ENCODE data around the gene ABCB9.
"Not testable (repeated sequence)": the region's sequence is repeated elsewhere in the genome, so short reads cannot be mapped to it uniquely, and the experiment has no call there.

The ABCB9 gene

DNA sequence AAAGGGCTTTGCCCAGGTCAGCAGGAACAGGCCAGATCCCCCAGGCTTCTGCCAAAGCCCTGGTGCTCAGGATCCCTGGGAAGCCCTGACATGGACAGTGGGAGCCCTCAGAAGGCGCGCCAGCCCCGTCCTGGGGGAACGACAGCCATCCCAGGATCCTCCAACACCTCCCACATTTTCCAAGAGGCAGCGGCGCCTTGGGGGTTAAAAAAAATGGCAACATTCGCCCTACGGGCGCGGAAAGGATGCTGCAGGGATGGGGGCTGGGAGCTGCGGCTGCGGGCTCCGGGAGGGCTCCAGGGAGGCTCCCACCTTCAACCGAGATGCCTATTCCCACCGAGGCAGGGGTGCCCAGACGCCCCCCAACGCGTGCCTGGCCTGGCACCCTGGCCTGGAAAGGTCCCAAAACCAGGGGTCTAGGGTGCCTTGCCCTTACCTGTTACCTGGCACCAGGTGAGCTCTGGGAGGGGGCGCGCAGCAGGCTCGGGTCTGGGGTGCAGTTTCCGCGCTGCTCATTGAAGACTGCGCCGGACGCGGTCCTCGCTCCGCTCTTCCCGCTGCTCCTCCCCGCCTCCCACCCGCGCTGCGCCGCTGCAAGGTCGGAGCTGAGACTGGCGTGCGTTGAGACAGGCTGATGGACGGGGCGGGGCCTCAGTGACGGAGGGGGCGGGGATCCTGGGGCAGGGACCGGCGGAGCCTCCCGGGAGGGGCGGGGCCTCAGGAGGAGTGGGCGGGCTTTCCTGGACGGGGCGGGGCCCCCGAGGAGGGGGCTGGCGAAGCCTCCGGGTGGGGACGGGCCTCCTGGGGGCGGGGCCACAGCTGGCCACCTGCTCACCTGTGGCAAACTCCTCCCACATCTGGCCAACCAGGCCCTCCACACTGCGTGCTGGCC lies at the start of gene ABCB9:
Gene ABCB9, minus strand, starts transcription at position 613 of the 892 bp plus-strand sequence. CDS start 6,228 bp downstream, outside the sequence.
- DNase-seq (ENCODE audit: low read depth) = peak; percentile 95

DNA sequence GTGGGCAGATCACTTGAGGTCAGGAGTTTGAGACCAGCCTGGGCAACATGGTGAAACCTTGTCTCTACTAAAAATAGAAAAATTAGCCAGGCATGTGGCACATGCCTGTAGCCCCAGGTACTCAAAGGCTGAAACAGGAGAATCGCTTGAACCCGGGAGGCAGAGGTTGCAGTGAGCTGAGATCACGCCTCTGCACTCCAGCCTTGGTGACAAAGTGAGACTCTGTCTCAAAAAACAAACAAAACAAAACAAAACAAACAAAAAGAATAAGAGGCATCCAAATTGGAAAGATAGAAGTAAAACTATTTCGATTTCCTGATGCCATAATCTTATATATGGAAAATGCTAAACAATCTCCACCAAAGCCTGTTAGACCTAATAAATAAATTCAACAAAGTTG lies 48.2 kb upstream of the ABCB9 start:
- not testable (repeated sequence) for DNase-seq (ENCODE audit: low read depth)

GRCh38 chr12:123013185-123014095 lies 47.2 kb upstream of the ABCB9 start:
- no peak for DNase-seq (ENCODE audit: low read depth)

DNA sequence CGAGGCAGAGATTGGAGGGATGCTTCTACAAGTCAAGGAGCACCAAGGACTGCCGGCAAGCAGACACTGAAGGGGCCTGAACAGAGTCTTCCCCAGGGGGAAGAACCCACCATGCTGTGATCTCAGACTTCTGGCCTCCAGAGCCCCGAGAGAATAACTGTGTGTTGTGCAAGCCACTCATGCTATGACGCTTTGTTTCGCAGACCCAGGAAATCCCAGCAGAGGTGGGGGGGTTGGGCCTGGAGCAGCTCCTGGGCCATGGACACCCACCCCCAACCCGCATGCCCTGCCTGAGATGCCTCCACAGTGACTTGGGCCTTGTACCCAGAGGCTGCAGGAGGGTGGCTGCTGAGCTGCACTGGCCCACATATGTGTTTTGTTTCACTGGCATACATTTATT lies 45.4 kb upstream of the ABCB9 start:
- no peak for DNase-seq (ENCODE audit: low read depth)

DNA sequence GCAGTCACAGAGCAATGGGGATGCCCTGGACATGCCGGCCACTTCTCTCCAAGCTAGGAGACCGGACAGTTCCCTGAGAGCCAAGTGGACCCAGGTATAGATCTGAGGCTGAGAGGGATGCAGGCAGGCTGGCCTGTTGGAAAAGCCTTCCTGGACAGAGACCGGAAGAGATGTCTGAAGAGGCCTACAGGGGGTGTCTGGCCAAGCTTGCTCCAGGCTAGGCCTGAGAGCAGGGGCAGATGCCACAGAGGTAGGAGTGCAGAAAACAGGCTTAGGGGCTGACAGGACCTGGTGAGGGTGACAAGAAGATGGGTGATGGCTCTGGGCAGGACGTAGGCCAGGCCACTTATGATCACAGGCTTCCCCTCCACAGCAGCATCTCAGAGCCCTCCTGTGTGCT lies 44.4 kb upstream of the ABCB9 start:
- no peak for DNase-seq (ENCODE audit: low read depth)

DNA sequence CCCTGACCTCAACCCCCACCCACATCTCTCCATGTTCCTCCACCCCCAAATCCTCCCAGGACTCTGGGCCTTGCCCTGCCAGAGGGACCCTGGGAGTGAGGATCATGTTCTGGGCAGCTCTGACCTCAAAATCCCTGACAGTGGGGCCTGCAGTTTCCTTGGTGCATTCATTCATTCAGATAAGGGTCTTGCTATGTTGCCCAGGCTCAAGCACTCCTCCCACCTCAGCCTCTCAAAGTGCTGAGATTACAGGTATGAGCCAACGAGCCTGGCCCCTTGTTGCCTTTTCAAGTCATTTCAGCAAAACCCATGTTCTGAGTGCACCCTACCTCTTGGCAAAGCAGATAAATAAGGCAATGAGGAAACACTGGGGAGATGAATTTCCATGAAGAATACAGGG lies 43.8 kb upstream of the ABCB9 start:
- DNase-seq (ENCODE audit: low read depth) = no peak

DNA sequence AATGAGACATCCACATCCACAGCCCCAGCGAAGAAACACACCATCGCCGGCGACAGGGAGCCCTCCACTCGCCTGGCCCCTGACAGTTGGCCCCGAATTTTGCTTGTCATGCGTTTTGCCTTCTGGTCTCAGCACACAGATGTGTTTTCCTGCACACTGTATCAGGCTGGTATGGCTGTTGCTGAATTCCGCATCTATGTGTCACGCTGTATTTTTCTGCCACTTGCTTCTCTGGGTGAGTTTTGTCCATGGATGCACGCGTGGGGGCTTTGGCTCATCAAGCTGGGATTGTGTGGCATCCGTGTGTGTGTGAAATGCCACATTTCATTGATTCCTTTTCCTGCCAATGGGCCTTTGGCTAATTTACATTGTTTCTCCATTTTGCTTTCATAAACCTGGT lies 40.7 kb upstream of the ABCB9 start:
- DNase-seq (ENCODE audit: low read depth) = no peak

GRCh38 chr12:123005081-123005626 lies 38.9 kb upstream of the ABCB9 start:
- no peak for DNase-seq (ENCODE audit: low read depth)

GRCh38 chr12:123004287-123004686 lies 38.0 kb upstream of the ABCB9 start:
- no peak for DNase-seq (ENCODE audit: low read depth)

- no peak for DNase-seq (ENCODE audit: low read depth)
Observed at GRCh38 chr12:123003257-123003656, 37.0 kb upstream of the ABCB9 start.

GRCh38 chr12:123001464-123001863 lies 35.2 kb upstream of the ABCB9 start:
- no peak for DNase-seq (ENCODE audit: low read depth)

GRCh38 chr12:123000578-123000977 lies 34.3 kb upstream of the ABCB9 start:
- no peak for DNase-seq (ENCODE audit: low read depth)

DNA sequence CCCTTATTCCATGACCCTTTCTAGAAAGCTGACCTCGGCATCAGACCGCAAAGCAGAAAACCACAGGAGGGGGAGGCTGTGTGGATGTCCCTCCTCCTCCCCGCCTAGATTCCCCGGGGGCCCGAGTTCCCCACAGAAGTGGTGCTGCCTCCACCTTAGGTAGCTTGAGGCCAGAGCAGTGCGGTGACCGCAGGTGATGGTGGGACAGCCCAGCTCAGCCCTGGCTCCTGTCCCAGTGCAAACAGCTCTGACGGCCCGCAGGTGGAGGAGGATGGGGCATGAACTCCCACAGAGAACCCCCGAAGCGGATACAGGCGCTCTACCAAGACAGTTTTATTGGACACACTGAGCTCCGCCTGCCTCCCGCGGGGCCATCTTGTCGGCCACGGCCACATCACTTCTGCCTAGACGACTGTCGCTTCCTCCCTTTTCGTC lies 33.7 kb upstream of the ABCB9 start:
- no peak for DNase-seq (ENCODE audit: low read depth)

GRCh38 chr12:122999196-122999946 lies 33.1 kb upstream of the ABCB9 start:
- DNase-seq (ENCODE audit: low read depth) = no peak

DNA sequence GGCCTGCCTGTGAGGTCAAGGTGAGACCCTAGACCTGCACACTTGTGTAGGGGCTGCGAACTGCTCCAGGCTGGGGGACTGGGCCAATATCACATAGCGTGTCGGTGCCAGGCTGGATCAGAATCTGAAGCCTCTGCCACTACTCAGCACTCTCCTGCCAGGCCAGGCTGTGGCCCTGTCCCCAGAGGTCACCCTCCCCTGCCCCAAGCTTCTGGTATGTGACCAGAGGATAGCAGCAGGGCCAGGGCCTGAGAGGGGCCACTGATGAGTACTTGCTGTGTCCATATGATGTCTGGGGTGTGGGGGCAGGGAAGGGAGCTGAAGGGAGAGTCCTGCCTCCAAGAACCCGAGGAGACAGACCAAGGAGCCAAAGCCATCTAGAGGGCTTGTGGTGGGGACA lies 32.1 kb upstream of the ABCB9 start:
- no peak for DNase-seq (ENCODE audit: low read depth)

DNA sequence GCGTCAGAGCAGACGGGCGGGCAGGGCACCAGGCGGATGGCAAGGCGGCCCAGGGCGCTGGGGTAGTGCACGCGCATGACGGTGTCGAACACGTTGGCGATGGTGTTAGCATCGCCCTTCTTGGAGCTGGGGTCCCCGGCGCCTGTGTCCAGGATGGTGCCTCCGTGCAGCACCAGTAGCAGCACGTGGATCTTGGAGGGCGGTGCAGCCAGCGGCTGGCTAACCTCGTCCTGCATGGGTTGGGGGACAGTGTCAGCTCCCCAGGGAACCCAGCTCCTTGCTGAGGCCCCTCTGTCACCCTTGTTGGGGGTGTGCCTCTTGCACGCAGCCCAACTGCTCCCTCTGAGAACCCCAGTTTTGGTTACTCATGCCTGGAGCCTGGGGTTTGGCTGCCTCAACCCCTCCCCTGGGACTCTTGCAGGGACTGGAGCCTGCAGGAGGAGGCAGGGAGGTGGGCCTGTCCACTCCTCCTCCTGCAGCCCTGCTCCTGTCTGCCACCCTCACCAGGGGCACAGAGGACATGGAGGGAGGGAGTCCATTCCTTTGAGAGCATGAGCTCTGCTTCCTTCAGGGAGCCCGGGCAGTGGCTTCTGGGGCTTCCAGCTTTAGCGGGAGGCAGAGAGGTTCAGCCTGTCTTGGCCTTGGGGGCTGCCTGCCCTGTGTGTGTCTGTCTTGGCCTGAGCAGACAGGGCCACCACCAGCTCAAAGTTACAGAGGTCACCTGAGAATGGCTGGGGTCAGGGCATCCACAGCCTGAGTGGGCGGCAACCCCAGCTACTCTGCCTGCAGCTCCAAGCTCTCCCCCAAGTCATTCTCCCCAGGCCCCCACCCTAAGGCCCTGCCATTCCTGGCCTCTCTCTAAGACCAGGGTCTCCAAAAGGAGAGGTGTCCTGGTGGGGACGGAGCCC lies 31.3 kb upstream of the ABCB9 start:
- no peak for DNase-seq (ENCODE audit: low read depth)

GRCh38 chr12:122996621-122997342 lies 30.5 kb upstream of the ABCB9 start:
- no peak for DNase-seq (ENCODE audit: low read depth)

DNA sequence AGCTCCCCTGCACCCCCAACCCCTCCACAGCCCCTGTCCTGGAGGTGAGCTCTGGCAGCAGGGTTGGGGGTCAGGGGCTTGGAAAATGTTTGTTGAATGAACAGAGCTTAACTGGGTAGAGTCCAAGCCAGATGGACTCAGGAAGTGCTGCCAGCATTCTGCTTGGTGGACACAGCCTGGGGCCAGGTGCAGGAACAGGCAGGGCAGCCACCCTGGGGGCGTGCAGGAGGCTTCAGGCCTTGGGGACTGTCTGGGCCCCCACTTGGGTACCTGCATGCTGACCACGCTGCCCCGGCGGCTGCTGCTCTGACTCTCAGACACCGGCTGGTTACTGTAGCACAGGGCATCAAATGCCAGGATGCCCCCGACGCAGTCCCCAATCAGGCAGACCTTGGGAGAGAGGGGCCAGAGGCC lies 29.9 kb upstream of the ABCB9 start:
- no peak for DNase-seq (ENCODE audit: low read depth)

- no peak for DNase-seq (ENCODE audit: low read depth)
Observed at GRCh38 chr12:122995503-122996187, 29.4 kb upstream of the ABCB9 start.

Data from ELR (cell line).